ENCODE data around the gene CDK11B.

DNA sequence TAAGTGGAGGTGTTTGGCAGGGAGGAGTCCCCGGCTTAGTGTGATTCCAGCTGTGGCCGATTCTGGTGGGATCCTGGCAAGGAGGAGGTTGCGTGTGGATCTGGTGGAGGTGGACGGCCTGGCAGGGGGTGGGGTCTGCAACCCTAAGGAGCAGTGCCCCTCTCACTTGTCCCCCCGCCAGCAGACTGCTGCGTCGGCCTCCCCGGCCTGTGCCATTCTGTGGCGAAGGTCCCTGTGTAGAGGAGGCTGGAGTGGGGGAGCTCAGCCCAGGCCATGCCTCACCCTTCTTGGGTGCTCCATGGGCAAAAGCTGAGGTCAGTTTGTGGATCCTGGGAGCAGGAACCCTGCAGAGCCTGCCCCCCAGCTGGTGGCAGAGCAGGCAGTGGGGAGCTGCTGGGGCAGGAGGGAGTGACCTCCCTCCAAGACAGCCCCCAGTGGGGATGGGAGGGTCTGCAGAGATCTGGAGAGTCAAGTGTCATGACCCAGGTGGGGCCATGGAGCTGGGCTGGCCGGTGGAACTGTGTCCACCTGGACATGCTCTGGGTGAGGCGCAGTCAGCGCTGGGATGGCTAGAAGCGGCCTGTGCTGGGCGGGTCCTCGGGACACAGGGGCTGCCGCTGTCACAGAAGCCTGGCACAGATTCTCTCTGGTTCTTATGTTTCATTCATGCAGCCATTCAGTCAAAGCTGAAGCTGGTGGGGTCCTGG lies 38.2 kb downstream of the CDK11B start:
- TF ChIP-seq, protein P1, sequence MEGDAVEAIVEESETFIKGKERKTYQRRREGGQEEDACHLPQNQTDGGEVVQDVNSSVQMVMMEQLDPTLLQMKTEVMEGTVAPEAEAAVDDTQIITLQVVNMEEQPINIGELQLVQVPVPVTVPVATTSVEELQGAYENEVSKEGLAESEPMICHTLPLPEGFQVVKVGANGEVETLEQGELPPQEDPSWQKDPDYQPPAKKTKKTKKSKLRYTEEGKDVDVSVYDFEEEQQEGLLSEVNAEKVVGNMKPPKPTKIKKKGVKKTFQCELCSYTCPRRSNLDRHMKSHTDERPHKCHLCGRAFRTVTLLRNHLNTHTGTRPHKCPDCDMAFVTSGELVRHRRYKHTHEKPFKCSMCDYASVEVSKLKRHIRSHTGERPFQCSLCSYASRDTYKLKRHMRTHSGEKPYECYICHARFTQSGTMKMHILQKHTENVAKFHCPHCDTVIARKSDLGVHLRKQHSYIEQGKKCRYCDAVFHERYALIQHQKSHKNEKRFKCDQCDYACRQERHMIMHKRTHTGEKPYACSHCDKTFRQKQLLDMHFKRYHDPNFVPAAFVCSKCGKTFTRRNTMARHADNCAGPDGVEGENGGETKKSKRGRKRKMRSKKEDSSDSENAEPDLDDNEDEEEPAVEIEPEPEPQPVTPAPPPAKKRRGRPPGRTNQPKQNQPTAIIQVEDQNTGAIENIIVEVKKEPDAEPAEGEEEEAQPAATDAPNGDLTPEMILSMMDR (conservative IDR thresholded peaks at IDR 0.05): no peak; the same call in 1 of the 2 replicates
- TF ChIP-seq ZFX (IDR thresholded peaks at IDR 0.05): no peak

Measured in C4-2B (cell line).